CMK (cell line): Measurements from ENCODE around the gene PHLDA3.

Source experiments
- DNase-seq: peaks from one replicate; pipeline ENCODE4 v3.0.0-alpha.2; 2010; ENCODE audit warnings: low read depth

Gene PHLDA3

DNA sequence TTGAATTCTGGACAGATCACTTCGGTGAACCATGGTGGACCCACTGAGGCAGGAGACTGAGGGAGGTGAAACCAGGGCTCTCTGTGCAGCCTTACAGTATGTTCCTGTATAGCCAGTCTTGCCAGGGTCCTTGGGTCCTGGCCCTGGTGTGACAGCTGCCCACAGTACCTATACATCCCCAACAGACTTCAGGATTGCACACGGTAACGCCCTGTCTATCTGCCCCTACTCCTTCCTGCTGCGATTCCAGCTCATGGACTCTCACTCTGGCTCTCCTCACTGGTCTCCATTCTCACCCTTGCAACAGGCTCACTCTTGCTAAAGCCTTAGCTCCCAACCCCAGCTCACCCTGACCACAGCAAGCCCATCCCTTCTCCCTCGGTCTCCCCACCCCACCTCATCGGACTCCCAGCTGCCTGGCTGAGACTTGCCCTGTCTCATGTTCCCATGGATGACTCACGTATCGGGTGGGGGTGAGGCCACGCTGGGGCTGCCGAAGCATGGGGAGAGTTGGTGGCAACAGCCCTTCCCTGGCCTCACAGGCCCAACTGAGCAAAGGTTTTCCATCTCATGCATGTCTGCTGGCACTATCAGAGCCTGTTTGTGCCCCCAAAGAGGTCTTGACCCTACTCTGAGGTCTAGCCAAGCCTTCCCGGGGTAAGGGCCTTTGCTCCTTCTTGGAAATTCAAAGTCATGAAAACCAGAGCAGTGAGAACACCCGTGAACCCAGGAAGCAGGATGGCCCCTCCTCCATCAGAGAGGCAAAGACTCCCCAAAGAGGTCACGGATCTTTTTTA is 7.1 kb downstream of the PHLDA3 start:
- no peak for DNase-seq

DNA sequence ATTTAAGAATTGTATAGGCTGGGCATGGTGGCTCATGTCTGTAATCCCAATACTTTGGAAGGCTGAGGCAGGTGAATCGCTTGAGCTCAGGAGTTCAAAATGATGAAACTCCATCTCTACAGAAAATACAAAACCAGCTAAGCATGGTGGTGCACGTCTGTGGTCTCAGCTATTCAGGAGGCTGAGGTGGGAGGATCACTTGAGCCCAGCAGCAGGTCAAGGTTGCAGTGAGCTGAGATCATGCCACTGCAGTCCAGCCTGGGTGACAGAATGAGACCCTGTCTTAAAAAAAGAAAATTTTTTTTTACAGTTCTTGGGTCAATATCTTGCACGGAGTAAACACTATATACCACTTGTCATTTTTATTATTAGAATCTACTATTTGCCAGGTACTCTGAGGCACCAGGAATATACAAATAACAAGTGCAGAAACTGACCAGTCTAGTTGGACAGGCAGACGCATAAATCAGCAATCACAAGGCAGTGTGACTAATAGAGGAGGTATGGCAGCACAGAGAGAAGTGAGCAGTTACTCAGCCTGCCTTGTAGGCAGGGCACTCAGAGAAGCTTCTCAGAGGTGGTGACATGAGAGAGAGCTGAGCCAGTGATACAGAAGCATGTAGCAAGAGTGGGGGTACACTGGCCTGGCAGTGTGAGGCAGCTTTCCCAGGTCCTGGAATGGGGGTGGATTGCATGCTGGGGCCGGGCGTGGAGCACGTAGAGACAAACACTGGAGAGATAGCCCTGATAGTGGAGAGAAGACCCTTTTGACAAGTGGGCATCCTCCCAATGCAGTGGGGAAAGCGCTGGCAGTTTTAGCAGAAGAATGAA is 8.0 kb downstream of the PHLDA3 start:
- no peak for DNase-seq

DNA sequence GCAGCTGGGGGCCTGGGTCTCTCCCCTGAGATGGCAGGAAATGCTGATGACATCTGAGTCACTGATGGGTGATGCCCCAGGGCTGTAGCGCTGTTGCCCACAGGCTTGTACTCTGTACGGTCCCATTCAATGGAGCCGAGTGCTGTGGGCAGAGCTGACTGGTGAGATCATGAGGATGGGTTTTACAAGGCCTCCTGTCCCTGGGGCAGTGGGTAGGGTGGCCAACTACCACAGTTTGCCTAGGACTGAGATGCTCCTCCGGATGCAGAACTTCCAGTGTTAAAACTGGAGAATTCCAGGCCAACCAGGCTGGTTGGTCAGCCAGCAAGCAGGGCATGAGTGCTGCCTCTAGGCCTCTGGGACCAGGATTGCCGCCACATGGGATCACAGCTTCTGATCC is 9.2 kb downstream of the PHLDA3 start:
- DNase-seq = no peak

DNA sequence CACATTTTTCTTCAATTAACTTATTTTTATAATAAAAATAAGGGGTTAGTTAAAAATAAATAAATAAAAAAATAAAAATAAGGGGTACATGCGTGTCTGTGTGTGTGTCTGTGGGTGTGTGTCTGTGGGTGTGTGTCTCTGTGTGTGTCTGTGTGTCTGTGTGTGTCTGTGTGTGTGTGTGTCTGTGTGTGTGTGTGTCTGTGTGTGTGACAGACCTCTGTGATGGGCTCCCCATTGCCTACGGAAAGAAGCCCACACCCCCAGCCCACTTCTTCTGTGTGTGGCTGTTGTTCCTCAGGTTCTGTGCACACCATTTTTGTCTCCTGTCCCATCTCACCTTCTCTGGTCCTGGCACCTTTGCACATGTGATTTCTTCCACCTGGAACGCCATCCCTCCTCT is 9.9 kb downstream of the PHLDA3 start:
- no peak for DNase-seq

DNA sequence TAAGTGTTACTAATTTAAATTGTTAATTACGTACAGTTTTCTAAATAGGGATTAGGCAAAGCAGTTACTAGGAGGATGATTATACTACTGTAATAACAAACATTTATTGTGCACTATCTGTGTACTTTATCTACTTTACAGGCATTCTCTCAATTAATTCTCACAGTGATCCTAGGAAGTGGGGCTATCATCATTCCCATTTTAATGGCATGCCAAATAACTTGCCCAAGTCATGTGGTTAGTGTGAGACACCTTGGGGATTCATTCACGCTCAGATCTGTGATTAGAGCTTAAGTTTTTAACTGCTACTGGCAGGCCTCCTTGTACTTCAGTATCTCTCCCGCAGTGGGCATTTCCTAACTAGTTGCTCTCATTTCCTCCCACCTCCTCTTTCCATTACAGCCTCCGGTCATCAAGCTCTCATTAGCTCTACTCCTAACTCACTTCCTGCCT is 11.5 kb downstream of the PHLDA3 start:
- DNase-seq = no peak

DNA sequence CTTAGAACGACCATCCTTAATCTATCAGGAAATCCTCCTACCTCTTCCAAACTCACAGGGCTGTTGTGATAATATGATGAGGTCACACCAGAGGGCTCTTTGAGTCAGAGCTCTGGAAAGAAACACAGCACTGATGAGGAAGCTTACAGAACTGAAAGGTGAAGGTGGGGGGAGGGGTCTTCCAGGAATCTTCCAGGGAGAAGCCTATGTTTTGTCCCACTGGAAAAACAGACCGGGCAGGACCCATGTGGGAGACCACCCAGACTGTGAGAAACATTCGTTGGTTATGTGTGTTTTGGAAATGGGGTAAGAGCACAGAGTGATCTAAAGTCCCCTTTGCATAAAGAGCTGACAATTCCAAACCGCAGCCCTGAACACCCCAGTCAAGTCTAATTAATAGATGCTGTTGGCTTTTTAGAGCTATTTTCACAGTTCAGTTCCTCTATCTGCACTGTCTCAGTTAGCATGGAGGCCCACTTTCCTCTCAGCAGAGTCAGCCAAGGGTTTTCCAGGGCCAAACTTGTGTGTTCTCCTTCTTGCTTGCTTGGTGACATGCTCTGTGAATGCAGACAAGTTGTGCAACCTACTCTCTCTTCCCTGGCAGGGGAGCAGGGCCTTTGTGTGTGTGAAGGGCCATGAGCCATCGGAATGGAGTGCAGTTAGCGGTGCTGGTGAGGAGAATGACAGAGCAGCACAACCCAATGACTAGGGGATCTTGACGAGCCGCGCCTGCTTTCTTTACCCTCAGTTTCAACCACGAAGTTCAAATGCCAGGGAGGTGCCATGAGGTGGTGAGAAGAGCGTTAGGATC is 12.3 kb downstream of the PHLDA3 start:
- no peak for DNase-seq

DNA sequence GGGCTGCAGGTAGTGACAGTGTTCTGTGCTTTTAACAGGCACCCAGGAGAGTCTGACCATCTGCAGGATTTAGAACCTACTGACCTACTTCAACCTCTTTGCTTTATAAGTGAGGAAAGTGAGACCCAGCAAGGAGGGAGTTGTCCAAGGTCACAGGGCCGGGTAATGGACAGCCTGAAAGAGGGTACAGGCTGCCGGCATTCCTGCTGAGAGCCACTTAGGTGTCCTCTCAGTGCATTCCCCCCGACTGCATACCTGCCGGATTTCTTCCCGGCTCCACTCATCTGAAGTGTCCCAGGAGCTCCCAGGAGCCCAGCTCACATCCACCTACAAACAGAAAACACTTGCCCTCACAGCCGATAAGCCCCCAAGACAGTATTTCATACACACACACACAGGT is 13.9 kb downstream of the PHLDA3 start:
- no peak for DNase-seq

DNA sequence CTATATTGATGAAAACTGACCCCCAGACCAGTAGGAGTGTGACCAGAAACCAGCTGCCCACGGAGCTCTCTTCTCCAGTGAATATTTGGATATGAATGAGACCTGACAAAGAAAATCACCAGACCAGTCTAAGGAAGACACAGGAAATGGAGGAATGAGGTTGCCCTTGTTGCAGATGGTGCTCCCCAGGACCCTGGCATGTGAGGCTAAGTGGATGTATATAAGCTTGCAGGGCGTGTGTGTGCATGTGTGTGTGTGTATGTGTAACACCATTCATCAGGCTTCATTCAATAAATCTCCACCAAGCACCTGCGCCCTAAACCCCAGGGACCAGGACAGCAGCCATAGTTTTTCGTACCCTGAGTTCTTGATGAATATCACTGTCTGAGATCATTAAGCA is 14.4 kb downstream of the PHLDA3 start:
- no peak for DNase-seq

DNA sequence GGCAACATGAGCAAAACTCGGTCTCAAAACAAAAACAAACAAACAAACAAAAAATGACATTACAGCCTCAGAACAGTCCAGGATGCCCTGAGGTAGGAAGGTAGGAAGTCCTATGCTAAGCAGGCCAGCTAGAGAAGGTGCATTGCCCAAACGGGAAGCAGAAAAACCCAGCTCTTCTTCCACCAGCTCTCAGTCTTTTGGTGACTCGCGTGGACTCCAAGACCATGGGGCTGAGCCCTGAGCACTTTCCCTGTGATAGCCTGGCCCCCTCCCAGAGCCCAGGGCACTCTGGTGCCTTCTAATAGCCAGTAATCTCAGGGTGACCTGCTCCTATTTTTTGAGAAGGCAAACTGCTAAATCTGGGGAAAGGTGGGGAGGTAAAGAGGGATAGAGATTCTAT is 16.1 kb downstream of the PHLDA3 start:
- no peak for DNase-seq

DNA sequence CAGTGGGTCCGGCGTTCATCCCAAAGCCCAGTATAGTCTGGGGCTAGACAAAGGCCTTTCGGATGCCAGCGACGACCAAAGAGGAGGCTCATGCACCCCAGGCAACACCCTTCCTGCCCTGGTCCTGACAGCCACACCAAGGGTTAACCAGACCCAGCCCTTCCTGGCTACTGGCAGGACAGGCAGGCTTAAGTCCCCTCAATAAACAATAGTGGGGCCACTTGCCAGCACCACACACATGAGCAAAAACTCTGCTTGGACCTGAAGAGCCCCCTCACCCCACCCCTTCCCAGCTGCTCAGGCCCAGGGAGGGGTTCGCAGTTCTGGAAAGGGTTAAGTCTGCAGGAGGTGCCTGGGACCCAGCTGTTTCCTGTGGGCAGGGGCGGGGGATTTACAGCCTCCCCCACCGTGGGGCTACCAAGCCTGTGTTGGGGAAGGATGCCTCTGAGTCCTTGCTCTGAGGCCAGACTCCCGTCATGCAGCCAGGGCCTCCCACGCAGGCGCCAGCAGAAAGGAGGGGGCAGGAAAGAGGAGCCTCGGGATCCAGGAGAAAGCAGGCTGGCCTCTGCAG is 18.2 kb downstream of the PHLDA3 start:
- peak; percentile 56 for DNase-seq

DNA sequence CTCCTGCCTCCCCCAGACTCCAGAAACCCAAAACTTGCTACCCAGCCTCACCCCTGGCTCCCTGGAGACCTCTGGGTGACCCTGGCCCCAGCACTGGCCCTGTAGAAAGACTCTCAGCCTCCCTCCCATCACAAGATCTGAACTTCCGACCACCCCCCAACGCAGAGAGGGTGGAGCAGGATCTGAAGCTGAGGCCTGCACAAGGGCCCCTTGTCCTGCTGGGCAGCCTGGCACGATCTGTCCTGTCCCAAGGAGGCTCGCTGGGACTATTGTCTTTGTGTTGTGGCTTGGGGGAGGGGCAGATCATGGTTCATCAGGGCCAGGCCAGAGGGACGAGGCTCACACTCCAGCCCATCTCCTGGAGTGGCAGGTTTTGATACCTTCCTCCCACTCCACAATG is 20.0 kb downstream of the PHLDA3 start:
- no peak for DNase-seq

DNA sequence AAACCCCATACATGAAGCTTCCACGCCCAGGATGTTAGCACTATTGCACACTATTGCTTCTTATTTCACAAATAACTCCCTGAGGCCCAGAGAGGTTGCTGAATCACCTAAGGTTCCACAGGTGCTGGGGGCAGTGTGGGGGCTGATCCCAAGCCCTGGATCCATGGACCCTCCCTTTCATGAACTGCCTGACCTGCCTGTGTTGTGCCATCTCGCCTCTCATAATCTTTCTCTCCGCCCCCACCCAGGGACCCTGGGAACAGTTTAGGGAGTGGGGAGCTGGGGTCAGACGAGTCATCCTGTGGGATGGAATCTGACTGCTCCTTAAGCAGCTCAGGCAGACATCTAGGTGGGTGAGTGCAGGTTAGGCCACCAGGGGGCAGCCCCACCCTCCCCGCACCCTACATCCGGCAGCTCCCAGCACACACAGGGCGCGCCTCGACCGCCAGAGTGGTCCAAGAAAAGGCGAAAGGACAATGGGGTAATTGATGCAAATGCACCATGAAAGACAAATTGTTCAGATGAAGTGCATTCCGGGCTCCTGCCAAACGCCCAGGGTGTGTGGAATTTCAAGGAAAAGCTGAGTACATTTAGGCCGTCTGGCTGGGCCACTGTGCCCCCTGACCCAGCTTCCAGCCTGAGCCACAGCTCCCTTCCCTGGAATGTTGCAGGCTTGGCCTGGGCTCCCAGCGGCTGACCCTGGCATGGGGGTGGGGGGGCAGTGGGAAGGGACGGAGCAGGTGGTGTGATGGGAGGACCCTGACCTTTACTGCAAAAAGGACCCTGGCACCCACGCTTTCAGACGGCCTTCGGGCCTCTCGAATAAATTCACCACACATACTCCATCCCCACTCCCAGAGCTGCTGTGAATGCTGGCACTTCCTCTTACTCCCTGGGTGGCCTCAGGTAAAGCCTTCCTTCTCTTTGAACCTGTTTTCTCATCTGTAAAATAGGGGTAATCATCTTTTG is 20.8 kb downstream of the PHLDA3 start:
- no peak for DNase-seq

DNA sequence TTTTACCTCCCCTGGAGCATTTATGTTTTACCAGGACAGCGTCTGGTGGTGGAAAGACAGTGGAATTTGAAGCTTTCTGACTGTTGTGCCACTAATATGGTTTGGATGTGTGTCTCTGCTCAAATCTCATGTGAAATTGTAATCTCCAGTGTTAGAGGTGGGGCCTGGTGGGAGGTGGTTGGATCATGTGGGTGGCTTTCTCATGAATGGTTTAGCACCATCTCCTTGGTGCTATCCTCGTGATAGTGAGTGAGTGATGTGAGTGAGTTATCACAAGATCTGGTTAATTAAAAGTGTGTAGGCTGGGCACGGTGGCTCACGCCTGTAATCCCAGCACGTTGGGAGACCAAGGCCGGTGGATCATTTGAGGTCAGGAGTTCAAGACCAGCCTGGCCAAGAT is 23.7 kb downstream of the PHLDA3 start:
- no peak for DNase-seq

DNA sequence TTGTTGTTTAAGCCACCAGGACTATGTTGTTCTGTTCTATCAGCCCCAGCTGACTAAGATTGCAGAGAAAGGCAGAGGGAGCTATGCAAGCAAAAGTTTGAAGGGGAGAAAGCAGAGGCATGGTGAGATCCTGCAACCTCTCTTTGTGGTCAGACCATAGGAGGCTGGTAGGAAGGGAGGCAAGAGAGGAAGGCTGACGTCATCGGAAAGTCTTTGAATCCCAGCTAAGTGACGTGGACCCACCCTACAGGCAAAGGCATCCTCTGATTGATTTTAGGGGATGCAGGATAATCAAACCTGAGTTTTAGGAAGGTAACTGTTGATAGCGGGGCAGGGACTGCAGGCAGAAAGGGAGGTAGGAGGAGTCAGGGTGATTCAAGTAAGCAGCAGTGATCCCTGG is 24.2 kb downstream of the PHLDA3 start:
- no peak for DNase-seq

DNA sequence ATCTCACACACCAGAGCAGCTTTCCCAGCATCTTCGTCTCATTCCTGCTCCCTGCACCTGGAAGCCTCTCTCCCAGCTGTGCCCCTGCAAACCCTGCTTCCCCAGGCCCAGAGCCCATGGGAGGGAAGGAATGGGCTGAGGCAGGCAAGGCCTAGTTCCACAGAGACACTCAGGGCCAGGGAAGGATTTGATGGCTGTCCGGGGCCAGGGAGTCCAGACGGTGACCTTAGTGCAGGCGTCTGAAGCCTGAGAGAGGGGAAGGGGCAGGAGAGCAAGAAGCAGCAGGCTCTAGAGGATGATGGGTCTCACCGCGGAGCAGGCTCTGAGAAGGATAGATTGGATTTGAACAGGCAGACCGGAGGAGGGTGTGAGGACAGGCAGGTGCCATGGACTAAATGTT is 25.2 kb downstream of the PHLDA3 start:
- DNase-seq = no peak

DNA sequence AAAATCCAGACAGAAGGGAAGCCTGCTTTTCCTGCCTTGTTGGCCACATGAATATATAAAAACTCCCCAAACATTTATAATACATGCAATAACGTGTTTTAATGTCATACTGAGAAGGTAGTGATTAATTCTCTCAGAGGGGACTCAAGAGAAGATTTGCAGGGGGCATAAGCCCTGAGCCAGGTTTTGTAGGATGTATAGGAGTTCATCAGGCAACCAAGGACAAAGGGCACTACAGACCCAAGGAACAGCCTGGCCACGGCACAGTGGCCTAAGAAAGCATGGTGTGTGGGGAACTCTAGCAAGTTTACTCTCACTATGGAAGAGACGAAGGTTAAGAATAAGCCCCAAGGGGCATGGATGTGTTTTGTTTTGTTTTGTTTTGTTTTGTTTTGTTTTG is 32.0 kb downstream of the PHLDA3 start:
- no peak for DNase-seq

DNA sequence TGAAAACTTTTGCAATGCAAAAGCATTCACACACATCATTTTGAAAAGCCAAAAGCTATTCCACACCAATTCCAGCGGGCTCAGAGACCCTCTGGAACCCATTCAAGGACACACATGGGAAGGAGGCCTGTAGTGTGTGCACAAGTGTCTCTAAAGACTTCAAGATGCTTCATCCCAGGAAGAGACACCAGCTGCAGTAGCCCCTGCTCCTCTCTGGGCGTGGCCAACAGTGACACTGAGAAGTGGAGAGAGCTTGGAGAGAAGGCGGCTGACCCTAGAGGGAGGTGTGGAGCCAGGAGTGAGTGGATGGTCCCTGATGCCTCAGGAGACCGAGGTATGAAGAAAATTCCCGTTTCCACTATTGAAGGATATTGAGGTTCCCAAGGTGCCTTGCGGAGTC is 32.6 kb downstream of the PHLDA3 start:
- no peak for DNase-seq

DNA sequence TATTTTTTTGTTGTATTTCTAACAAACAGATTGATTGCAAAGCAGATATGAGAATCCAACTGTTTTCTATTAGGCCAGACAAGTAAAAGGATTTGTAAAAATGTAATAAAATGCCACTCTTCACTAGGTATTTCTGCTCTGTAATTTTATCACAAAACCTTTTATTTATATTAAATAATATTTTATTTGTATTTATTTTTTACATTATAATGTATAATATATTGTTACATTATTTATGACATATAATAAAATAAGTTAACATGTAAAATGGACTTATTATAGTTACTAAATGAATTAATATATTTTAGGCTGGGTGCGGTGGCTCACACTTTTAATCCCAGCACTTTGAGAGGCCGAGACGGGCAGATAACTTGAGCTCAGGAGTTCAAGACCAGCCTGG is 34.7 kb downstream of the PHLDA3 start:
- DNase-seq = no peak

DNA sequence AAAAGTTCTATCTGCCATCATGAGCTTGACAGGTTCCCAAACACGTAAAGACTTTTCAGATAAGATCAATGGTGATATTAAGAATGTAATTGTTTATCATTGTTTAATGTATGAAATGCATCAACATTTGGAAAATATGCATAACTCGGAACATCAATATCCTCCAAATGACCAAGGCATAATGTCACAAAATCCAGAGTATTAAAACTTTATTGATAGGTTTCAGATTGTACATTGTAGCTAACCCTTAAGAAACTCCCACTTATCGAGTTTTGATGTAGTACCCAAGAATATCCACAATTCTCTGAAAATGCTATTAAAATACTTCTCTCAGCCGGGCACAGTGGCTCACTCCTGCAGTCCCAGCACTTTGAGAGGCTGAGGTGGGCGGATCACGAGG is 35.4 kb downstream of the PHLDA3 start:
- no peak for DNase-seq

DNA sequence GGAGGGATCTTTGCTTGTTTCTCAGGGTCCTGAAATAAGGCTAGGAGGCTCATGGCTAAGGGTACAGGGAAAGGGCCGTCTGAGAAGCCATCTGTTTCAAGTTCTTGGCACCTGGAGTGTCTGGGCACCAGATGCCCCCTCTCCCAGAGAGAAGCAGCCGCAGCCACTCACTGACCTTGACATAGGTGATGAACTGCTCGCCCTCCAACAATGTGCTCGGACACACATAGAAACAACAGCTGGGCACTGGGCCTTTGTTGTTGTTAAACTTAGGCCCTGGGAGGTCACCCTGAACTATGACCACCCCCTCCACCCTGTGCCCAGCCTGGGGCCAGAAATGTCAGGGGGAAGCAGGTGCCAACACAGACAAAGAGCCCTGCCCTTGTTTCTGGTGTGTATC is 38.2 kb downstream of the PHLDA3 start:
- no peak for DNase-seq
